ENCODE measurements around the gene MGRN1.
"Not testable (repeated sequence)": the region's sequence is repeated elsewhere in the genome, so short reads cannot be mapped to it uniquely, and the experiment has no call there.

The MGRN1 gene

DNA sequence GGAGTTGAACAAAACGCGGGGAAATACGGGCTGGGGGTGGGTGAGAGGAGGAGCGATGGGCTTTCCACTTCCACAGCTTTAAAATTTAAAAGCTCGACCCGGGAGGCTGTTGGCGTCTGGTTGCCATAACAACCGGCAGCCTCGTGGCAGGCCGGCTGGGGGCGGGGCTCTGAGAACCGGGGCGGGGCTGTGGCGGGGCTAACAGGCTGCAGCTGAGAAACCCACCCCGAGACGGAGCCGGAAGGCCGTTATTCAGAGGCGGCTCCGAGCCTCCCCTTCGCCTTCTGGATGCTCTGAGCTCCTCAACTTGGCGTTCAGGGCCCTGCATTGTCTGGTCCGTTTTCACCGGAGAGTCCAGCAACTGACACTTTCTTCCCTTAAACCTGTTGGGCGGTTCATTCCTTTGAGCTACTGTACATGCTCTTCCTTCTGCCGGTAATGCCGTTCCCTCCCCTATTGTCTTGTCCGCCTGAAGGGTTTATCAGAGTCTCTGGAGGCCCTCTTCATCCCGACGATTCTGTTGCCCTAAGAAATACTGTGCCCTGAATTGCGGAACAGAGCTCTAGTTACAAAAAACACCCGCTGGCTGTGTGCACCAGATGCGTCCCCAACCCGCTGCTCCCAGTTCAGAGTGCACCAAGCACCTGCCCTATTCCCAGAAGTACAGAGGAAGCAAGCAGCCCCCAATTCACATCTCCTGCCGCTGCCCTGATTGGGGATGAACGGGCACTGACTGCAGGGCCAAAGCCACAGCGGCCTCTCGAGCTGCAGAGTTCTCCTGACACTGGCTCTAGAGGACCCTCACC is 110.3 kb downstream of the MGRN1 start:
- DNase-seq (ENCODE audit: low spot score) = peak; percentile 81

DNA sequence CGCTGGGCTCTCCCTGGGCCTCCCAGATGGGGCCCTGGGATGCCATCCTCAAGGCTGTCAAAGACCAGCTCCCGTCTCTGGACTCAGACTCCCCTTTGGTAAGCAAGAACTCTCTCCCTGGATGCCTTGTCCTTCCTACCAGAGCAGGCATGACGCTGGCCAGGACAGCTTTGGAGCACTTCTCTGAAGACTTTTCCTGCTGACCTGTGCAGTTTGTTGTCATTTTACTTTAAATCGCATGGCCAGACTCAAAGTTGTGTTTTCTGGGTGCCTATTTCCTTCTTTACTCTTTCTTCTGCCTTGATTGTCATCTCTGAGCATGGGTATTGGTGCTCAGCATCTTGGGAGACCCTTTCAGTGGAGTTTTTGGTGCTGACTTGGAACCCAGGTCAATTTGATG is 111.9 kb downstream of the MGRN1 start:
- no peak for DNase-seq (ENCODE audit: low spot score)

DNA sequence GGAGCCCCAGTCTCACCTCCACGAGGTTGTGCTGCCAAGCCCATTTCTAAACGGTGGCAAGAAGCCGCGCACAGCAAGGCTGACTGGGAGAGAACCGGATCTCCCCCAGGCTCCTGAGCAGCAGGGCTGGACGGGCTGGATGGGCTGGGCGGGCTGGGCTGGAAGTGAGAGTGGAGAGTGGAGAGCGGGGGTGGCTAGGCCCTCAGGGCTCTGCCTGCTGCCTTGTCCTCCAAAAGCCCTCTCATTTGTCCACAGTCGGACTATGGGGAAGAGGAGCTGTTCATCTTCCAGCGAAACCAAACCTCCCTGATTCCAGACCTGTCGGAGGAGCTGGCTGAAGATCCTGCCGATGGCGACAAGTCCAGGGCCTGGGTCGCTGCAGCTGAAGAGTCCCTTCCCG is 112.9 kb downstream of the MGRN1 start:
- DNase-seq (ENCODE audit: low spot score) = no peak

DNA sequence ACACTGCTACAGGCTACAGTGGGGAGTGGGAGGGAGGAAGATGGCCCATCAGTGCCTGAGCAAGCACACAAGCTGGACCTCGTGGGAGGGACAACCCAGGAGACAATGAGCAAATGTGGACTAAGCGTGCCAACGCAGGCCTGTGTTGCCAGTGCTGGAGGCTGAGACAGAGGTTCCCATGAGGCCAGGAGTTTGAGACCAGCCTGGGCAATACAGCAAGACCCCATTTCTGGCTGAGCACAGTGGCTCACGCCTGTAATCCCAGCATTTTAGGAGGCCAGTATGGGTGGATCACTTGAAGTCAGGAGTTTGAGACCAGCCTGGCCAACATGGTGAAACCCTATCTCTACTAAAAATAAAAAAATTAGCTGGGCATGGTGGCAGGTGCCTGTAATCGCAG is 113.7 kb downstream of the MGRN1 start:
- not testable (repeated sequence) for DNase-seq (ENCODE audit: low spot score)
